Stimulated activated naive CD4-positive, alpha-beta T cell treated with Interleukin-2 at 50 U/mL for 16 hours (primary cell): ENCODE data around the gene ZNF511.
A peak's percentile ranks its signal among the peaks of the same experiment; 100 is the strongest.
"Not testable (repeated sequence)": the region's sequence is repeated elsewhere in the genome, so short reads cannot be mapped to it uniquely, and the experiment has no call there.

ENCODE experiments used
- DNase-seq: peaks from one replicate; lab custom pipeline; 2025; lab: John Stamatoyannopoulos, UW

The ZNF511 gene

GRCh38 chr10:133314911-133315310 lies 6.2 kb downstream of the ZNF511 start:
- DNase-seq = no peak

- DNase-seq = no peak
Measured at GRCh38 chr10:133315847-133316246, 7.1 kb downstream of the ZNF511 start.

GRCh38 chr10:133316266-133316665 lies 7.6 kb downstream of the ZNF511 start:
- DNase-seq = no peak

GRCh38 chr10:133316732-133317131 lies 8.0 kb downstream of the ZNF511 start:
- DNase-seq = no peak

GRCh38 chr10:133318494-133319127 lies 9.9 kb downstream of the ZNF511 start:
- DNase-seq = peak; percentile 61

GRCh38 chr10:133320852-133321422 lies 12.2 kb downstream of the ZNF511 start:
- DNase-seq = not testable (repeated sequence)

GRCh38 chr10:133322064-133322709 lies 13.5 kb downstream of the ZNF511 start:
- not testable (repeated sequence) for DNase-seq

GRCh38 chr10:133324198-133324792 lies 15.6 kb downstream of the ZNF511 start:
- peak; percentile 65 for DNase-seq

GRCh38 chr10:133324857-133325260 lies 16.1 kb downstream of the ZNF511 start:
- no peak for DNase-seq

GRCh38 chr10:133325440-133326222 lies 16.9 kb downstream of the ZNF511 start:
- no peak for DNase-seq

- DNase-seq = no peak
Measured at GRCh38 chr10:133326223-133326551, 17.5 kb downstream of the ZNF511 start.

- no peak for DNase-seq
Measured at GRCh38 chr10:133326745-133327650, 18.3 kb downstream of the ZNF511 start.

GRCh38 chr10:133327651-133328357 lies 19.1 kb downstream of the ZNF511 start:
- DNase-seq = no peak

GRCh38 chr10:133328358-133329343 lies 19.9 kb downstream of the ZNF511 start:
- DNase-seq = no peak

GRCh38 chr10:133329491-133330202 lies 20.9 kb downstream of the ZNF511 start:
- peak; percentile 81 for DNase-seq

GRCh38 chr10:133332936-133333699 lies 24.4 kb downstream of the ZNF511 start:
- no peak for DNase-seq

GRCh38 chr10:133334503-133335245 lies 26.0 kb downstream of the ZNF511 start:
- DNase-seq = no peak
